K562 (cell line): ENCODE measurements around the gene HKDC1.

Source experiments
- CCAR2 ChIP-seq: fragments of 200-400 bp; formaldehyde crosslinking; IDR thresholded peaks from 2 replicates; pipeline ENCODE4 v1.6.1; 2017; ENCODE audit warnings: mild to moderate bottlenecking, low read depth, low read length
- CREB1 ChIP-seq, 2 experiments: sonication (generic) in 1 of 2; formaldehyde crosslinking in 1 of 2; IDR thresholded peaks; 2 replicates each; pipeline versions ENCODE4 v1.6.1 to v1.8.0; 2012 to 2022; ENCODE audit warnings: inconsistent platforms in 1 of 2, mild to moderate bottlenecking in 1 of 2, missing genetic modification reagents in 1 of 2, moderate library complexity in 1 of 2
- MAZ ChIP-seq, 2 experiments: fragments of 450-650 bp in 1 of 2; sonication (generic) in 1 of 2; formaldehyde crosslinking; IDR thresholded peaks in 1 of 2; conservative IDR thresholded peaks in 1 of 2; 2 replicates each; pipeline versions ENCODE4 v1.4.0 to v1.5.0; 2020; ENCODE audit warnings: mild to moderate bottlenecking in 1 of 2, missing genetic modification reagents in 1 of 2
- POLR2A ChIP-seq: fragments of 450-650 bp; conservative IDR thresholded peaks from 2 replicates; pipeline ENCODE4 v1.6.1; 2016
- RB1 ChIP-seq: fragments of 450-650 bp; IDR thresholded peaks from 2 replicates; pipeline ENCODE4 v1.6.1; 2017; ENCODE audit warnings: low read depth, mild to moderate bottlenecking
- SRF ChIP-seq, 2 experiments: fragments of 250-450, 450-650 bp in 1 of 2; sonication (Bioruptor Pico) in 1 of 2; sonication (generic) in 1 of 2; formaldehyde crosslinking; IDR thresholded peaks; 2 replicates each; pipeline versions ENCODE4 v1.5.0 to v1.5.1; 2020 to 2022; ENCODE audit warnings: mild to moderate bottlenecking in 1 of 2, missing genetic modification reagents in 1 of 2
- STAT6 ChIP-seq: sonication (generic); formaldehyde crosslinking; IDR thresholded peaks from 2 replicates; pipeline ENCODE4 v1.8.1; 2023; ENCODE audit warnings: mild to moderate bottlenecking, missing genetic modification reagents
- YY1 ChIP-seq, 3 experiments: IDR thresholded peaks; 2 replicates each; pipeline ENCODE4 v1.6.1; 2011; ENCODE audit warnings: low read length in 2 of 3, mild to moderate bottlenecking in 2 of 3, moderate library complexity in 2 of 3, borderline replicate concordance in 1 of 3, control low read depth in 1 of 3, low read depth in 1 of 3; ENCODE audit not compliant: insufficient read depth in 3 of 3, insufficient replicate concordance in 2 of 3, control insufficient read depth in 1 of 3, insufficient read length in 1 of 3; ENCODE audit errors: extremely low read depth in 1 of 3
- ZNF121 ChIP-seq: sonication (generic); formaldehyde crosslinking; conservative IDR thresholded peaks from 2 replicates; pipeline ENCODE4 v1.8.0; 2022; ENCODE audit warnings: missing genetic modification reagents
- ZNF318 ChIP-seq, 2 experiments: fragments of 450-650 bp; IDR thresholded peaks; 2 replicates each; pipeline ENCODE4 v1.6.1; 2016; ENCODE audit warnings: mild to moderate bottlenecking in 2 of 2, borderline replicate concordance in 1 of 2, low read depth in 1 of 2, moderate library complexity in 1 of 2
- ZNF347 ChIP-seq: fragments of 450-650 bp; formaldehyde crosslinking; IDR thresholded peaks from 2 replicates; pipeline ENCODE4 v1.4.0; 2020; ENCODE audit warnings: low read depth, mild to moderate bottlenecking, moderate library complexity
- ZNF696 ChIP-seq: fragments of 250-450 bp; sonication (Bioruptor Pico); conservative IDR thresholded peaks from 2 replicates; pipeline ENCODE4 v1.4.0; 2020; ENCODE audit warnings: mild to moderate bottlenecking, moderate library complexity
- TF ChIP-seq, protein P1 (sequence below), 2 experiments: fragments of 450-650 bp in 1 of 2; sonication (generic) in 1 of 2; formaldehyde crosslinking in 1 of 2; IDR thresholded peaks; 2 replicates each; pipeline versions ENCODE4 v1.7.1 to v1.9.0; 2016 to 2022; ENCODE audit warnings: inconsistent platforms in 1 of 2, mild to moderate bottlenecking in 1 of 2, missing genetic modification reagents in 1 of 2

- TF ChIP-seq ZNF347 (CRISPR knock-in tag) (no peak), ZNF696 (CRISPR knock-in tag) (no peak), STAT6 (CRISPR knock-in tag) (no peak), CREB1 (IDR thresholded peaks at IDR 0.05) (no peak), CREB1 (CRISPR knock-in tag; IDR thresholded peaks at IDR 0.05) (peak; percentile 23; the same call in 1 of the 2 replicates), ZNF121 (no peak), POLR2A (no peak), ZNF318 (IDR thresholded peaks at IDR 0.05; ENCODE audit: borderline replicate concordance in 1 of 2, low read depth in 1 of 2) (peak; percentile 83 to 85; a peak in 2 of 4 replicates), CCAR2 (no peak), RB1 (no peak), YY1 (IDR thresholded peaks at IDR 0.05; ENCODE audit: borderline replicate concordance in 1 of 3, control insufficient read depth in 1 of 3, extremely low read depth in 1 of 3, insufficient read depth in 3 of 3, insufficient read length in 1 of 3, insufficient replicate concordance in 2 of 3, low read depth in 1 of 3, low read length in 2 of 3) (no peak), MAZ (CRISPR knock-in tag; conservative IDR thresholded peaks at IDR 0.05 in 1 of 2, IDR thresholded peaks at IDR 0.05 in 1 of 2) (0 out of 4 replicates have a peak, but pooled peaks of 1 of the 2 experiments have one; percentile 10), SRF (CRISPR knock-in tag; IDR thresholded peaks at IDR 0.05) (no peak)
- TF ChIP-seq, protein P1, sequence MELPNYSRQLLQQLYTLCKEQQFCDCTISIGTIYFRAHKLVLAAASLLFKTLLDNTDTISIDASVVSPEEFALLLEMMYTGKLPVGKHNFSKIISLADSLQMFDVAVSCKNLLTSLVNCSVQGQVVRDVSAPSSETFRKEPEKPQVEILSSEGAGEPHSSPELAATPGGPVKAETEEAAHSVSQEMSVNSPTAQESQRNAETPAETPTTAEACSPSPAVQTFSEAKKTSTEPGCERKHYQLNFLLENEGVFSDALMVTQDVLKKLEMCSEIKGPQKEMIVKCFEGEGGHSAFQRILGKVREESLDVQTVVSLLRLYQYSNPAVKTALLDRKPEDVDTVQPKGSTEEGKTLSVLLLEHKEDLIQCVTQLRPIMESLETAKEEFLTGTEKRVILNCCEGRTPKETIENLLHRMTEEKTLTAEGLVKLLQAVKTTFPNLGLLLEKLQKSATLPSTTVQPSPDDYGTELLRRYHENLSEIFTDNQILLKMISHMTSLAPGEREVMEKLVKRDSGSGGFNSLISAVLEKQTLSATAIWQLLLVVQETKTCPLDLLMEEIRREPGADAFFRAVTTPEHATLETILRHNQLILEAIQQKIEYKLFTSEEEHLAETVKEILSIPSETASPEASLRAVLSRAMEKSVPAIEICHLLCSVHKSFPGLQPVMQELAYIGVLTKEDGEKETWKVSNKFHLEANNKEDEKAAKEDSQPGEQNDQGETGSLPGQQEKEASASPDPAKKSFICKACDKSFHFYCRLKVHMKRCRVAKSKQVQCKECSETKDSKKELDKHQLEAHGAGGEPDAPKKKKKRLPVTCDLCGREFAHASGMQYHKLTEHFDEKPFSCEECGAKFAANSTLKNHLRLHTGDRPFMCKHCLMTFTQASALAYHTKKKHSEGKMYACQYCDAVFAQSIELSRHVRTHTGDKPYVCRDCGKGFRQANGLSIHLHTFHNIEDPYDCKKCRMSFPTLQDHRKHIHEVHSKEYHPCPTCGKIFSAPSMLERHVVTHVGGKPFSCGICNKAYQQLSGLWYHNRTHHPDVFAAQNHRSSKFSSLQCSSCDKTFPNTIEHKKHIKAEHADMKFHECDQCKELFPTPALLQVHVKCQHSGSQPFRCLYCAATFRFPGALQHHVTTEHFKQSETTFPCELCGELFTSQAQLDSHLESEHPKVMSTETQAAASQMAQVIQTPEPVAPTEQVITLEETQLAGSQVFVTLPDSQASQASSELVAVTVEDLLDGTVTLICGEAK (IDR thresholded peaks at IDR 0.05) = no peak; the same call in 1 of the 2 replicates
- TF ChIP-seq, protein P1 (CRISPR knock-in tag; IDR thresholded peaks at IDR 0.05) = no peak
Measured at GRCh38 chr10:69213591-69214311, 6.4 kb upstream of the HKDC1 start.
